SK-N-SH (cell line): ENCODE results near the gene TSSK3. TPM values are rescaled to one million over a fixed set of nuclear protein-coding genes. Genes with fewer than 3 reads are reported as not detected.

ENCODE experiments used
- CTCF ChIA-PET: fragments of 300-600, 350-600 bp; formaldehyde crosslinking; extraction: SDS; loops from one replicate; lab custom pipeline; 2021; lab: Yijun Ruan, JAX
- POLR2A ChIA-PET: fragments of 350-600 bp; sonication (Branson Sonifier 250); formaldehyde crosslinking; extraction: SDS; loops from one replicate; lab custom pipeline; 2020; ENCODE audit warnings: antibody characterized with exemption, inconsistent platforms; lab: Yijun Ruan, JAX
- DNase-seq: peaks from one replicate; pipeline ENCODE4 v3.0.0; 2012
- H2AFZ ChIP-seq: fragments of 200-600 bp; sonication (generic); 2 replicates; pipeline ENCODE4 v1.8.1; 2016; ENCODE audit warnings: antibody characterized with exemption, mild to moderate bottlenecking, low read depth
- H3F3A ChIP-seq: fragments of 200-600 bp; sonication (generic); replicated peaks from 2 replicates; pipeline ENCODE3; 2016; ENCODE audit warnings: antibody characterized with exemption, mild to moderate bottlenecking; ENCODE audit not compliant: insufficient read depth
- H3K27ac ChIP-seq, 2 experiments: fragments of 200-500 bp in 1 of 2; fragments of 200-600 bp in 1 of 2; sonication (Bioruptor generic) in 1 of 2; sonication (generic), shearing (Covaris generic) in 1 of 2; 2 replicates each; pipeline versions ENCODE4 v1.5.1 to v1.6.1; 2014 to 2016; ENCODE audit warnings: low read depth in 2 of 2, inconsistent platforms in 1 of 2, low read length in 1 of 2, mild to moderate bottlenecking in 1 of 2, mixed read lengths in 1 of 2
- H3K27me3 ChIP-seq: fragments of 200-600 bp; sonication (generic), shearing (Covaris generic); 2 replicates; pipeline ENCODE4 v1.6.1; 2016; ENCODE audit warnings: mixed run types; ENCODE audit not compliant: insufficient read depth
- H3K36me3 ChIP-seq, 2 experiments: fragments of 200-500 bp in 1 of 2; fragments of 200-600 bp in 1 of 2; sonication (Bioruptor generic) in 1 of 2; sonication (generic) in 1 of 2; replicated peaks in 1 of 2; 2 replicates each; pipeline versions ENCODE3 to v1.5.1; 2014 to 2016; ENCODE audit warnings: low read length in 1 of 2, mild to moderate bottlenecking in 1 of 2; ENCODE audit not compliant: insufficient read depth in 2 of 2, control insufficient read depth in 1 of 2
- H3K4me1 ChIP-seq, 2 experiments: fragments of 200-500 bp in 1 of 2; fragments of 200-600 bp in 1 of 2; sonication (Bioruptor generic) in 1 of 2; sonication (generic), shearing (Covaris generic) in 1 of 2; 2 replicates each; pipeline versions ENCODE4 v1.5.1 to v1.6.1; 2014 to 2016; ENCODE audit warnings: low read depth in 1 of 2, low read length in 1 of 2, mixed run types in 1 of 2; ENCODE audit not compliant: insufficient read depth in 2 of 2, control insufficient read depth in 1 of 2
- H3K4me2 ChIP-seq: fragments of 200-600 bp; sonication (generic), shearing (Covaris generic); 2 replicates; pipeline ENCODE4 v1.6.1; 2017; ENCODE audit warnings: mixed run types
- H3K4me3 ChIP-seq, 2 experiments: fragments of 200-500 bp in 1 of 2; fragments of 200-600 bp in 1 of 2; sonication (Bioruptor generic) in 1 of 2; sonication (generic), shearing (Covaris generic) in 1 of 2; 2 replicates each; pipeline versions ENCODE4 v1.5.1 to v1.8.1; 2014 to 2016; ENCODE audit warnings: low read depth in 2 of 2, inconsistent platforms in 1 of 2, low read length in 1 of 2, mild to moderate bottlenecking in 1 of 2, mixed read lengths in 1 of 2, moderate library complexity in 1 of 2
- H3K79me2 ChIP-seq: fragments of 200-600 bp; sonication (generic); 2 replicates; pipeline ENCODE4 v1.8.1; 2017; ENCODE audit warnings: mild to moderate bottlenecking; ENCODE audit not compliant: insufficient read depth
- H3K9ac ChIP-seq: fragments of 200-600 bp; sonication (generic); 2 replicates; pipeline ENCODE4 v1.6.1; 2017; ENCODE audit warnings: mixed run types
- H3K9me2 ChIP-seq: fragments of 200-600 bp; sonication (generic); 2 replicates; pipeline ENCODE4 v1.6.1; 2017; ENCODE audit warnings: mixed run types
- H3K9me3 ChIP-seq: fragments of 200-600 bp; sonication (generic); 2 replicates; pipeline ENCODE4 v1.6.1; 2017; ENCODE audit warnings: mixed run types, mild to moderate bottlenecking, moderate library complexity
- H4K20me1 ChIP-seq: fragments of 200-600 bp; sonication (generic); 2 replicates; pipeline ENCODE4 v1.6.1; 2017; ENCODE audit warnings: mild to moderate bottlenecking, mixed run types; ENCODE audit not compliant: insufficient read depth
- CTCF ChIP-seq: fragments of 200-600 bp; sonication (generic); IDR thresholded peaks from 2 replicates; pipeline ENCODE4 v1.6.1; 2017; ENCODE audit warnings: antibody characterized with exemption, mild to moderate bottlenecking, moderate library complexity
- ELF1 ChIP-seq: IDR thresholded peaks from 2 replicates; pipeline ENCODE4 v1.4.0; 2012
- EP300 ChIP-seq, 2 experiments: IDR thresholded peaks; 2 replicates each; pipeline versions ENCODE4 v1.4.0 to v1.6.1; 2012; ENCODE audit warnings: borderline replicate concordance in 1 of 2, low read depth in 1 of 2, low read length in 1 of 2
- FOXJ3 ChIP-seq: sonication (generic); formaldehyde crosslinking; IDR thresholded peaks from 2 replicates; pipeline ENCODE4 v1.5.1; 2020; ENCODE audit warnings: mild to moderate bottlenecking, missing genetic modification reagents
- FOXM1 ChIP-seq: IDR thresholded peaks from 2 replicates; pipeline ENCODE4 v1.4.0; 2012; ENCODE audit warnings: low read depth, mild to moderate bottlenecking
- JUND ChIP-seq: IDR thresholded peaks from 2 replicates; pipeline ENCODE4 v1.4.0; 2012
- MEF2A ChIP-seq: IDR thresholded peaks from 2 replicates; pipeline ENCODE4 v1.4.0; 2012; ENCODE audit warnings: low read depth, borderline replicate concordance
- MXI1 ChIP-seq: IDR thresholded peaks from 2 replicates; pipeline ENCODE4 v1.6.1; 2012; ENCODE audit warnings: mild to moderate bottlenecking, low read depth, low read length, improper control_type of control experiment
- NRF1 ChIP-seq: IDR thresholded peaks from 2 replicates; pipeline ENCODE4 v1.6.1; 2012; ENCODE audit warnings: low read depth, mild to moderate bottlenecking, low read length
- POLR2AphosphoS5 ChIP-seq: IDR thresholded peaks from 2 replicates; pipeline ENCODE4 v1.6.1; 2012; ENCODE audit warnings: low read depth, low read length
- RAD21 ChIP-seq: IDR thresholded peaks from 2 replicates; pipeline ENCODE4 v1.6.1; 2012; ENCODE audit warnings: mild to moderate bottlenecking, low read length
- RFX5 ChIP-seq: IDR thresholded peaks from 2 replicates; pipeline ENCODE4 v1.6.1; 2012; ENCODE audit warnings: mild to moderate bottlenecking, improper control_type of control experiment, low read length
- RXRA ChIP-seq: IDR thresholded peaks from 2 replicates; pipeline ENCODE4 v1.4.0; 2012; ENCODE audit warnings: low read depth, mild to moderate bottlenecking, borderline replicate concordance
- SIN3A ChIP-seq: IDR thresholded peaks from 2 replicates; pipeline ENCODE4 v1.6.1; 2012; ENCODE audit warnings: low read depth, mild to moderate bottlenecking, low read length, moderate library complexity, borderline replicate concordance
- TCF12 ChIP-seq: IDR thresholded peaks from 2 replicates; pipeline ENCODE4 v1.4.0; 2012
- WGBS: methylation state at CpG from one replicate; pipeline ENCODE4 v1.1.6; 2017; ENCODE audit warnings: low lambda C conversion rate; 5-methylcytosine and 5-hydroxymethylcytosine counted together
- polyA plus RNA-seq, 3 experiments: library from polyadenylated mRNA; depleted of rRNA; stranded (reverse); fragments of >200 nt; gene quantifications; 2 replicates each; pipeline ENCODE4 v1.2.3, GENCODE V29; 2012
- TF ChIP-seq, protein P1 (sequence below): IDR thresholded peaks from 2 replicates; pipeline ENCODE4 v1.4.0; 2012; ENCODE audit warnings: low read depth
- TF ChIP-seq, protein P2 (sequence below): fragments of 150-350 bp; IDR thresholded peaks from 2 replicates; pipeline ENCODE4 v1.6.1; 2017; ENCODE audit warnings: antibody characterized with exemption, low read length, low read depth, borderline replicate concordance
- TF ChIP-seq, protein P3 (sequence below): IDR thresholded peaks from 2 replicates; pipeline ENCODE4; 2012

TSSK3 gene
- polyA plus RNA-seq, 1 of the 3 experiments (the other 2 are of a cell fraction), result 0.28 TPM

DNA sequence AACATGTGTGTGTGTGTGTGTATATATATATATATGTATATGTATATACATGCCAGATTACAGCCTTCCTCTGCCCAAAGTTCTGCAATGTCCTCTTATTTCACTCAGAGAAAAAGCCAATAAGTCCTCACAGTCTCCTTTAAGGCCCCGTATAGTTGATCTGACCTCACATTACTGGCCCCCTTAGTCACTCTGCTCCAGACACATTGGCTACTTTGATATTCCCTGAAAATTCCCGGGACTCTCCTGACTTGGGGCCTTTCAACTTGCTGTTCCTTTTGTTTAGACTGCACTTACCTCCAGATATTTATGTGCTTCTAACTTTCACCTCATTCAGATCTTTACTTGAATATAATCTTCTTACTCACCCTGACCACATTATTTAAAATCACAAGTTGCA lies 36.1 kb downstream of the TSSK3 start:
- H3K36me3 ChIP-seq, result no peaks in the 10 kb centered on the region
- H3K4me3 ChIP-seq, result no peak overlapping the region
- 49% methylated on average over 2 of the region's 2 CpGs for WGBS
- CTCF ChIA-PET, result interaction anchor here (1.1 to 4.4 kb wide), 3 partner anchors 10 to 477 kb away, joined by 3 to 76 read pairs (median 4); no protein-coding TSS in a partner anchor
- DNase-seq, result no peak
- H3K4me2 ChIP-seq, result no peak overlapping the region
- POLR2A ChIA-PET, result no interaction called here
- H3F3A ChIP-seq, result peaks cover 19% of the 10 kb centered on the region
- H3K4me1 ChIP-seq, result peaks cover 0 to 1% of the 10 kb centered on the region in 2 experiments; a peak in 2 of 4 replicates
- H3K9ac ChIP-seq, result no peak overlapping the region
- no peak overlapping the region for H2AFZ ChIP-seq
- no peaks in the 10 kb centered on the region for H3K9me3 ChIP-seq
- peaks cover 14% of the 10 kb centered on the region for H3K79me2 ChIP-seq
- H3K27ac ChIP-seq, result no peak overlapping the region
- TF ChIP-seq TCF12 (no peak), EP300 (IDR thresholded peaks at IDR 0.05; ENCODE audit: borderline replicate concordance in 1 of 2, low read depth in 1 of 2, low read length in 1 of 2) (no peak), NRF1 (no peak), RAD21 (no peak), SIN3A (no peak), ELF1 (no peak), POLR2AphosphoS5 (no peak), JUND (no peak), CTCF (no peak), RFX5 (no peak), MXI1 (no peak), RXRA (no peak), MEF2A (no peak), FOXM1 (no peak), FOXJ3 (no peak)
- TF ChIP-seq, protein P1, sequence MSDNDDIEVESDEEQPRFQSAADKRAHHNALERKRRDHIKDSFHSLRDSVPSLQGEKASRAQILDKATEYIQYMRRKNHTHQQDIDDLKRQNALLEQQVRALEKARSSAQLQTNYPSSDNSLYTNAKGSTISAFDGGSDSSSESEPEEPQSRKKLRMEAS, result no peak
- TF ChIP-seq, protein P2, sequence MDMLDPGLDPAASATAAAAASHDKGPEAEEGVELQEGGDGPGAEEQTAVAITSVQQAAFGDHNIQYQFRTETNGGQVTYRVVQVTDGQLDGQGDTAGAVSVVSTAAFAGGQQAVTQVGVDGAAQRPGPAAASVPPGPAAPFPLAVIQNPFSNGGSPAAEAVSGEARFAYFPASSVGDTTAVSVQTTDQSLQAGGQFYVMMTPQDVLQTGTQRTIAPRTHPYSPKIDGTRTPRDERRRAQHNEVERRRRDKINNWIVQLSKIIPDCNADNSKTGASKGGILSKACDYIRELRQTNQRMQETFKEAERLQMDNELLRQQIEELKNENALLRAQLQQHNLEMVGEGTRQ, result no peak
- TF ChIP-seq, protein P3, sequence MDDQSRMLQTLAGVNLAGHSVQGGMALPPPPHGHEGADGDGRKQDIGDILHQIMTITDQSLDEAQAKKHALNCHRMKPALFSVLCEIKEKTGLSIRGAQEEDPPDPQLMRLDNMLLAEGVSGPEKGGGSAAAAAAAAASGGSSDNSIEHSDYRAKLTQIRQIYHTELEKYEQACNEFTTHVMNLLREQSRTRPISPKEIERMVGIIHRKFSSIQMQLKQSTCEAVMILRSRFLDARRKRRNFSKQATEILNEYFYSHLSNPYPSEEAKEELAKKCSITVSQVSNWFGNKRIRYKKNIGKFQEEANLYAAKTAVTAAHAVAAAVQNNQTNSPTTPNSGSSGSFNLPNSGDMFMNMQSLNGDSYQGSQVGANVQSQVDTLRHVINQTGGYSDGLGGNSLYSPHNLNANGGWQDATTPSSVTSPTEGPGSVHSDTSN, result no peak
- TF ChIP-seq, all 33 proteins: peak for 0
- no peaks in the 10 kb centered on the region for H4K20me1 ChIP-seq
- no peaks in the 10 kb centered on the region for H3K27me3 ChIP-seq
- no peaks in the 10 kb centered on the region for H3K9me2 ChIP-seq
